Vagina (tissue), 2 donors: Measurements from ENCODE around the gene FOXD2. TPM values are rescaled to one million over a fixed set of nuclear protein-coding genes. Genes with fewer than 3 reads are reported as not detected.

Source experiments
- DNase-seq, 2 donors: peaks; one replicate each; pipeline ENCODE4 v3.0.0-alpha.2; 2017; ENCODE audit errors: extremely low spot score in 2 of 2
- H3K27ac ChIP-seq: fragments of 200-600 bp; sonication (generic); one replicate; pipeline ENCODE4 v1.5.1; 2019
- H3K27me3 ChIP-seq: fragments of 200-600 bp; sonication (generic); one replicate; pipeline ENCODE4 v1.5.1; 2019
- H3K36me3 ChIP-seq, 2 donors: fragments of 200-600 bp; sonication (generic); one replicate each; pipeline ENCODE4 v1.5.1; 2017 to 2019
- H3K4me1 ChIP-seq: fragments of 200-600 bp; sonication (generic); one replicate; pipeline ENCODE4 v1.5.1; 2019
- H3K4me3 ChIP-seq, 2 donors: fragments of 200-600 bp; sonication (generic); 1 replicate in 1 of 2; 2 replicates in 1 of 2; pipeline ENCODE4 v1.5.1; 2016 to 2019
- H3K9me3 ChIP-seq: fragments of 200-600 bp; sonication (generic); one replicate; pipeline ENCODE4 v1.5.1; 2019
- CTCF ChIP-seq, 3 experiments: fragments of 450-650 bp in 2 of 3; fragments of 200-600 bp in 1 of 3; sonication (generic) in 1 of 3; IDR thresholded peaks; one replicate each; pipeline ENCODE4 v1.5.1; 2017 to 2019; ENCODE audit warnings: antibody characterized with exemption in 3 of 3, mild to moderate bottlenecking in 2 of 3, moderate library complexity in 2 of 3
- POLR2A ChIP-seq, 2 donors: fragments of 450-650 bp; IDR thresholded peaks; one replicate each; pipeline ENCODE4 v1.6.1; 2017; ENCODE audit warnings: antibody characterized with exemption in 2 of 2, mild to moderate bottlenecking in 2 of 2, moderate library complexity in 2 of 2
- POLR2AphosphoS5 ChIP-seq, 2 donors: sonication (generic); formaldehyde crosslinking; IDR thresholded peaks; one replicate each; pipeline ENCODE4 v1.9.0; 2017; ENCODE audit warnings: antibody characterized with exemption in 2 of 2, mild to moderate bottlenecking in 2 of 2, low read depth in 1 of 2; ENCODE audit not compliant: insufficient read depth in 1 of 2
- intact Hi-C: fragments of 100-400 bp; cut with DNase I; formaldehyde crosslinking; loops from one replicate; pipeline ENCODE4 v1.15.1; 2023
- total RNA-seq: library from RNA; depleted of rRNA; stranded (reverse); fragments of >200 nt; gene quantifications from one replicate; pipeline ENCODE4 v1.2.3, GENCODE V29; 2016

Gene FOXD2
- total RNA-seq, 1 donor from 2014 or later = 0.98 TPM

GRCh38 chr1:47409311-47410067 lies 28.4 kb upstream of the FOXD2 start:
- H3K27ac ChIP-seq = no peak overlapping the region
- no peaks in the 10 kb centered on the region for H3K36me3 ChIP-seq
- H3K27me3 ChIP-seq = no peaks in the 10 kb centered on the region
- no peak overlapping the region for H3K4me3 ChIP-seq
- no peaks in the 10 kb centered on the region for H3K9me3 ChIP-seq
- intact Hi-C loops = no loop called here
- DNase-seq = no peak
- no peaks in the 10 kb centered on the region for H3K4me1 ChIP-seq
- TF ChIP-seq POLR2AphosphoS5 (IDR thresholded peaks at IDR 0.05; ENCODE audit: insufficient read depth in 1 of 2, low read depth in 1 of 2) (no peak), POLR2A (IDR thresholded peaks at IDR 0.05) (no peak), CTCF (IDR thresholded peaks at IDR 0.05) (no peak)

- no peak overlapping the region for H3K4me3 ChIP-seq
- H3K27me3 ChIP-seq = no peaks in the 10 kb centered on the region
- no peaks in the 10 kb centered on the region for H3K36me3 ChIP-seq
- no peaks in the 10 kb centered on the region for H3K4me1 ChIP-seq
- no peak overlapping the region for H3K27ac ChIP-seq
- DNase-seq = no peak
- TF ChIP-seq CTCF (IDR thresholded peaks at IDR 0.05) = no peak
- TF ChIP-seq POLR2A (IDR thresholded peaks at IDR 0.05) = no peak
- no peak for TF ChIP-seq POLR2AphosphoS5 (IDR thresholded peaks at IDR 0.05; ENCODE audit: insufficient read depth in 1 of 2, low read depth in 1 of 2)
- intact Hi-C loops = no loop called here
- H3K9me3 ChIP-seq = no peaks in the 10 kb centered on the region
These were observed 27.8 kb upstream of the FOXD2 start for GRCh38 chr1:47410068-47410455.

- H3K27me3 ChIP-seq = no peaks in the 10 kb centered on the region
- H3K36me3 ChIP-seq = no peaks in the 10 kb centered on the region
- H3K4me3 ChIP-seq = no peak overlapping the region
- no peak overlapping the region for H3K27ac ChIP-seq
- no peak for DNase-seq
- H3K4me1 ChIP-seq = no peaks in the 10 kb centered on the region
- intact Hi-C loops = no loop called here
- no peak for TF ChIP-seq CTCF (IDR thresholded peaks at IDR 0.05)
- no peak for TF ChIP-seq POLR2AphosphoS5 (IDR thresholded peaks at IDR 0.05; ENCODE audit: insufficient read depth in 1 of 2, low read depth in 1 of 2)
- no peak for TF ChIP-seq POLR2A (IDR thresholded peaks at IDR 0.05)
- no peaks in the 10 kb centered on the region for H3K9me3 ChIP-seq
These were observed 26.4 kb upstream of the FOXD2 start for GRCh38 chr1:47411436-47411835.

- no peak overlapping the region for H3K27ac ChIP-seq
- no peaks in the 10 kb centered on the region for H3K9me3 ChIP-seq
- H3K36me3 ChIP-seq = no peaks in the 10 kb centered on the region
- no peak for DNase-seq
- intact Hi-C loops = no loop called here
- no peaks in the 10 kb centered on the region for H3K4me1 ChIP-seq
- TF ChIP-seq CTCF (IDR thresholded peaks at IDR 0.05) (no peak), POLR2AphosphoS5 (IDR thresholded peaks at IDR 0.05; ENCODE audit: insufficient read depth in 1 of 2, low read depth in 1 of 2) (no peak), POLR2A (IDR thresholded peaks at IDR 0.05) (no peak)
- no peak overlapping the region for H3K4me3 ChIP-seq
- H3K27me3 ChIP-seq = peaks cover 5% of the 10 kb centered on the region
These were observed 25.4 kb upstream of the FOXD2 start for GRCh38 chr1:47412437-47412836.

- H3K4me3 ChIP-seq = peak within 1 kb of the TSS in 1 of 2 donors; percentile 41
- H3K27ac ChIP-seq = no peak within 1 kb of the TSS
- intact Hi-C loops = no loop called here
- H3K27me3 ChIP-seq = peaks cover 7% of the 10 kb centered on the region
- H3K36me3 ChIP-seq = no peaks in the 10 kb centered on the region
- DNase-seq = no peak
- no peaks in the 10 kb centered on the region for H3K4me1 ChIP-seq
- TF ChIP-seq POLR2AphosphoS5 (IDR thresholded peaks at IDR 0.05; ENCODE audit: insufficient read depth in 1 of 2, low read depth in 1 of 2) (no peak), CTCF (IDR thresholded peaks at IDR 0.05) (no peak), POLR2A (IDR thresholded peaks at IDR 0.05) (no peak)
- no peaks in the 10 kb centered on the region for H3K9me3 ChIP-seq
These were observed 22.0 kb upstream of the FOXD2 start, which contains the start of gene FOXE3 for GRCh38 chr1:47415728-47416318. FOXE3 (plus strand) TSS chr1:47416285; CDS start chr1:47416316, 31 bp downstream.
